Activated naive CD4-positive, alpha-beta T cell treated with anti-CD3 and anti-CD28 coated beads, Interleukin-2, amount 50 U/mL, for 72 hours (primary cell): Measurements from ENCODE around the gene SLC22A23. TPM values are rescaled to one million over a fixed set of nuclear protein-coding genes. Genes with fewer than 3 reads are reported as not detected.

Experiments used
- ATAC-seq, 2 donors: fragments of 150-1000 bp; cut with Tn5 transposase; 2 replicates each; pipeline ENCODE4 v1.10.0; 2021; ENCODE audit warnings: mild to moderate bottlenecking in 2 of 2, moderate library complexity in 2 of 2
- DNase-seq, 2 donors: peaks; one replicate each; pipeline ENCODE4 v3.0.0; 2021 to 2022; ENCODE audit warnings: low spot score in 2 of 2
- H3K27ac Mint-ChIP-seq, 2 donors: one replicate each; pipeline ENCODE4 v1.8.0; 2022; ENCODE audit warnings: mild to moderate bottlenecking in 2 of 2, mixed read lengths in 2 of 2
- H3K36me3 Mint-ChIP-seq, 2 donors: one replicate each; pipeline ENCODE4 v1.8.0; 2022; ENCODE audit warnings: mixed read lengths in 2 of 2
- H3K9me3 Mint-ChIP-seq, 2 donors: one replicate each; pipeline ENCODE4 v1.8.0; 2022; ENCODE audit warnings: mixed read lengths in 2 of 2
- total RNA-seq, 2 donors: library from RNA; stranded (reverse); gene quantifications; one replicate each; pipeline ENCODE4 v1.2.3, GENCODE V29; 2022

Gene SLC22A23
- total RNA-seq, 2 donors from 2014 or later = 0.27 to 0.72 TPM

GRCh38 chr6:3320238-3320811 is 136.5 kb downstream of the SLC22A23 start:
- ATAC-seq (no peak), DNase-seq (no peak)
- no peak overlapping the region for H3K27ac Mint-ChIP-seq
- no peaks in the 10 kb centered on the region for H3K9me3 Mint-ChIP-seq
- no peaks in the 10 kb centered on the region for H3K36me3 Mint-ChIP-seq

DNA sequence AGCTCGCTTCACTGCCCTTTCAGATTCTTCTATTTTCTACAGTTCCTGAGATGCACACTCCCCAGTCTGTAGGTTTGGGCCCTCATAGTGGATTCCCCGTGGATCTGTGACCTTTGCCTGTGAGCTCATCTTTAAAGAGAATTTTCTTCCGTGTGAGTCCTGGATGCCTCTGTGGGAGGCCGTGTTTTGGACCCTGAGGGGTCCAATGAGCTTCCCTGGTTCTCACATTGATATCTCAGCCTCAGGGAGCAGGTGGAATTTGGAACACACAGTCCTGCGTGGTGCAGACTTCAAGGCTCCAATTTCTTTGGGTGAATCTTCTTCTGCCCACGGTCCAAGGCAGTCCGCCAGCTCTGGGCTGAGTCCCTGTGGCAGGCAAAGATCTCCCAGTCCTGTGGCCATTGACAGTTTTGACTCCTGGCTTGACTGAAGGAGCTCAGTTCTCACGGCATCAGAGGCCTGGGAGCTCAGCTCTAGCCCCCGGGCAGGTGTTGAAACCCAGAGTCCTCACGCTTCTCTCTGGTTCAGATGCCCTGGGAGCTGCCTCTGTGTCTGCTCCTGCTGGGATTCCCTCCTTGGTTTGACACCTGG is 137.1 kb downstream of the SLC22A23 start:
- ATAC-seq (no peak), DNase-seq (no peak)
- no peaks in the 10 kb centered on the region for H3K9me3 Mint-ChIP-seq
- no peak overlapping the region for H3K27ac Mint-ChIP-seq
- H3K36me3 Mint-ChIP-seq = no peaks in the 10 kb centered on the region

DNA sequence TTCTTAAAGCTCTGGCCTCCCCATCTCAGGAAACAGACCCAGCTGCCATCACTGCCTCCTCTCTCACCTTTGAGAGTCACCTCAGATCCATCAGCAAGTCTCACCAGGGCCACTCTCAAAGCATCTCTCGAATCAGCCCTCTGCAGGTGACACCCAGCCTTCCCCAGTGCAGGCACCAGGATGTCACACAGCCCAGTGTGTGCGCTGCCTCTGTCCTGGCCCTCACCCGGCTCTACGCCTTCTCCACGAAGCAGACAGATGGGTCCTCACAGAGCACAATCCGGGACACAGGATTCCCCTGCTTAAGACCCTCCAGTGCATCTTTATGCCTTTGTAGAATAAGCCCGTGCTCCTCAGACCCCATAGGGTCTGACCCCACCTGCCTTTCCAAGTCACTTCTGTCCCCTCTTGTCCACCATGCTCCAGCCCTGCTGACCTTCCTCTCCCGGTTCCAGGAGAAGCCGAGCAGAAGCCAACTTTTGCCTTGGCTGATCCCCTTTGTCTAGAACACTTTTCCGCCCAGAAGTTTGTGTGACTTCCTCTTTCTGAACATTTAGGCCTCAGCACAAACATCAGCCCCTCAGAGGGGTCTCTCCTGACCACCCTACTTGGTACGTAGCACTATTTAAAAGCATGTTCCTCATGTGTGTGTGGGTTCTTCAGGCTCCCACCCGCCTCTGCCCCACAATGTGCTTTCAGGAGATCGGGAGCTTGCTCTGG is 137.9 kb downstream of the SLC22A23 start:
- Mint-ChIP-seq H3K9me3 (no peaks in the 10 kb centered on the region), H3K27ac (peak overlapping the region in 1 of 2 donors; percentile 41), H3K36me3 (no peaks in the 10 kb centered on the region)
- DNase-seq (no peak), ATAC-seq (peak; percentile 8 to 18)

DNA sequence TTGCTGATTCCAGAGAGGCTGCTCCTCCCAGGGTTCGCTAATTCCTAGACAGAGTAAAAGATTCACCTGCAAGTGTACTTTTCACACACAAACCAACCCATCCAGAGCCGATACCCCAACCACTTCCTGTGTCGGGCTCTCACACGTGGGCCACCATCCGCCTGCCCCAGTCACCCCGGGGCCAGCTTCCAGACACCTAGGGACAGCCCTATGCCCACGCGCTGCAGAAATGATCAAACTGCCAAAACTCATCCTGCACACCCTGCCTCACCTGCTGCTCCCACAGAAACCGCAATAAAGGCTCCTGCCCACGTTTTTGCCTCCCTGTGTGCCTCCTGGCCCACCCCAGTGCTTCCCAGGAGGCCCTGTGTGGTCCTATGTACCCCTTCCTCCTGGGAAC is 138.6 kb downstream of the SLC22A23 start:
- no peaks in the 10 kb centered on the region for H3K36me3 Mint-ChIP-seq
- DNase-seq (peak; percentile 49 to 62), ATAC-seq (peak; percentile 93 to 98)
- H3K27ac Mint-ChIP-seq = peak overlapping the region in 1 of 2 donors; percentile 81
- no peaks in the 10 kb centered on the region for H3K9me3 Mint-ChIP-seq

- no peaks in the 10 kb centered on the region for H3K36me3 Mint-ChIP-seq
- ATAC-seq (peak in 1 of 2 donors; percentile 6), DNase-seq (no peak)
- H3K9me3 Mint-ChIP-seq = no peaks in the 10 kb centered on the region
- H3K27ac Mint-ChIP-seq = no peak overlapping the region
Observed at GRCh38 chr6:3317741-3318211, 139.1 kb downstream of the SLC22A23 start.

DNA sequence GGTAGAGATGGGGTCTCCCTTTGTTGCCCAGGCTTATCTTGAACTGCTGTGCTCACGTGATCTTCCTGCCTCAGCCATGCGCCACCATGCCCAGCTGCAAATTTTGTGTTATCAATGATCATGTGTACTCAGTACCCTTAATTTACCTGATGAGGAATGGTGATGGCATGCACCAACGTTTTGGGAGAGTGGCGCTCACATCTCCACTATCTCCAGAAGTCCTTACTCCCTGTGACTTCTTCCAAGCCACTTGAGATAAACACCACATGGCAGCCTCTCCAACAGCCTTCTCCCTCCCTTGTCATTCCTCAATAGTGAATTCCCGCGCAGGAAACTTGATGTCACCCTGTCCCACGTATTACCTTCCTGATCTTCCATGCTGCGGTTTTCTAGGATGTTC is 140.0 kb downstream of the SLC22A23 start:
- no peak overlapping the region for H3K27ac Mint-ChIP-seq
- H3K9me3 Mint-ChIP-seq = no peaks in the 10 kb centered on the region
- ATAC-seq (no peak), DNase-seq (no peak)
- no peaks in the 10 kb centered on the region for H3K36me3 Mint-ChIP-seq

- H3K36me3 Mint-ChIP-seq = no peaks in the 10 kb centered on the region
- ATAC-seq = no peak
- H3K9me3 Mint-ChIP-seq = no peaks in the 10 kb centered on the region
- no peak overlapping the region for H3K27ac Mint-ChIP-seq
- DNase-seq = no peak
Observed at GRCh38 chr6:3316331-3316730, 140.5 kb downstream of the SLC22A23 start.

DNA sequence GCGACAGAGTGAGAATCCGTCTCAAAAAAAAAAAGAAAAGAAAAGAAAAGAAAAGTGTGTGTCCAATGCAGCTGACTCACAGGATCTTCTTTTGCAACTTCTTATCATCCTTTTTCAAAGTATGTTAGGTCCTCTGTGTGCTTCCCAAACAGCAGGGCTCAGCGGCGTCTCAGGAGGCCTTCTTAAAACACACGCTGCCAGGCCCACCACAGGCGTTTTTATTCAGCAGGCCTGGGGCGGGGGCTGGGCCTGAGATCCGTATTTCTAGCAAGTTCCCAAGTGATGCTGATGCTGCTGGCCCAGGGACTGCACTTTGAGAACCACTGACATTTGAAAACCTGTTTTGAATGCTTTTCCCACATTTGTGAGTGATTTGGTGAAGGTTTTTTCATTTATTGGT is 141.0 kb downstream of the SLC22A23 start:
- DNase-seq (no peak), ATAC-seq (no peak)
- Mint-ChIP-seq H3K9me3 (no peaks in the 10 kb centered on the region), H3K27ac (no peak overlapping the region), H3K36me3 (no peaks in the 10 kb centered on the region)

DNA sequence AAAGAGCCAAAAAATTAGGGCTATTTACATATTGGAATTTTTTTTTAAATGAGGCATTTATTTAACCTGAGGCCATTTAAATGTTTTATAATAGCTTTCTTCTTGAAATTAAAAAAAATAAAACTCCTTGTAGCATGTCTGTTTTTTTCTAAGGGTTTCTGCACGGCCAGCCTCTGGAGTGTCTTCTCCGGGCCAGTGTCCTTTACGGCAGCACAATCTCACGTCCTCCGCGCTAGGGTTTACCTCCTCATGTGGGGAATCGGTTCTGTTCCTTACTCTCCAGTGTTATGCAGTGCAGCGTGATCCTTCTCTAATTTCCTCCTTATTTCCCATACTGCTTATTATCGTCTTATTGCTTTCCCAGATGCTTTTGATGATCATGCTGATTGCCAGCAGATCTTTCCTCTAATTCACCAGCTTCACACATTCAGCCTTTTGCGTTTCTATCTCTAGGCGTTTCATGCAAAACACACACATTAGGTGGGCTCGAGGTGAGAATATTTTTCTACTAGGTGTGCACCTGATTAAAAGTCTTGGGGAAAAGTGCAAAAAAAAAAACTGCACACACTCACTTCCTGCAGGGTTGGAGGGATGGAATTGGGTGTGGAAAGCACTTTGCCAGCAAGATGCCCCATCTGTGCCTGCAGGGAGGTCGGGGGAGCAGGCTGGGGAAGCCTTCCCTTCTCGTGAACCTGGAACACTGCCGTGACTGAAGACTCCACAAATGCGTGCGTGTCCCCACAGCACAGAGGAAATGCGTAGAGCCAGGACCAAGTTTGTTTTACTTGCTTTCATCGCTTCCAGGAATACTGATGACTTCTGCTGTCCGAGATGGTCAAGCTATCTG is 142.0 kb downstream of the SLC22A23 start:
- no peak for ATAC-seq
- Mint-ChIP-seq H3K9me3 (no peaks in the 10 kb centered on the region), H3K36me3 (no peaks in the 10 kb centered on the region), H3K27ac (no peak overlapping the region)
- no peak for DNase-seq

- Mint-ChIP-seq H3K9me3 (no peaks in the 10 kb centered on the region), H3K27ac (no peak overlapping the region), H3K36me3 (no peaks in the 10 kb centered on the region)
- no peak for DNase-seq
- ATAC-seq = no peak
Observed at GRCh38 chr6:3314176-3314575, 142.7 kb downstream of the SLC22A23 start.

GRCh38 chr6:3312604-3313231 is 144.1 kb downstream of the SLC22A23 start:
- no peak for DNase-seq
- Mint-ChIP-seq H3K36me3 (no peaks in the 10 kb centered on the region), H3K27ac (no peak overlapping the region), H3K9me3 (no peaks in the 10 kb centered on the region)
- no peak for ATAC-seq

GRCh38 chr6:3311826-3312225 is 145.0 kb downstream of the SLC22A23 start:
- DNase-seq (no peak), ATAC-seq (no peak)
- no peak overlapping the region for H3K27ac Mint-ChIP-seq

GRCh38 chr6:3310703-3311102 is 146.1 kb downstream of the SLC22A23 start:
- H3K27ac Mint-ChIP-seq = peak overlapping the region in 1 of 2 donors; percentile 25
- H3K9me3 Mint-ChIP-seq = no peaks in the 10 kb centered on the region
- DNase-seq = no peak
- H3K36me3 Mint-ChIP-seq = peaks cover under 1 to 4% of the 10 kb centered on the region in 2 donors
- no peak for ATAC-seq

More at GRCh38 chr6:3311826-3312225, 145.0 kb downstream of the SLC22A23 start:
- H3K9me3 Mint-ChIP-seq = no peaks in the 10 kb centered on the region
- H3K36me3 Mint-ChIP-seq = no peaks in the 10 kb centered on the region

- ATAC-seq = no peak
- Mint-ChIP-seq H3K36me3 (peaks cover 5 to 8% of the 10 kb centered on the region in 2 donors), H3K9me3 (no peaks in the 10 kb centered on the region), H3K27ac (no peak overlapping the region)
- no peak for DNase-seq
Observed at GRCh38 chr6:3310051-3310448, 146.8 kb downstream of the SLC22A23 start.

DNA sequence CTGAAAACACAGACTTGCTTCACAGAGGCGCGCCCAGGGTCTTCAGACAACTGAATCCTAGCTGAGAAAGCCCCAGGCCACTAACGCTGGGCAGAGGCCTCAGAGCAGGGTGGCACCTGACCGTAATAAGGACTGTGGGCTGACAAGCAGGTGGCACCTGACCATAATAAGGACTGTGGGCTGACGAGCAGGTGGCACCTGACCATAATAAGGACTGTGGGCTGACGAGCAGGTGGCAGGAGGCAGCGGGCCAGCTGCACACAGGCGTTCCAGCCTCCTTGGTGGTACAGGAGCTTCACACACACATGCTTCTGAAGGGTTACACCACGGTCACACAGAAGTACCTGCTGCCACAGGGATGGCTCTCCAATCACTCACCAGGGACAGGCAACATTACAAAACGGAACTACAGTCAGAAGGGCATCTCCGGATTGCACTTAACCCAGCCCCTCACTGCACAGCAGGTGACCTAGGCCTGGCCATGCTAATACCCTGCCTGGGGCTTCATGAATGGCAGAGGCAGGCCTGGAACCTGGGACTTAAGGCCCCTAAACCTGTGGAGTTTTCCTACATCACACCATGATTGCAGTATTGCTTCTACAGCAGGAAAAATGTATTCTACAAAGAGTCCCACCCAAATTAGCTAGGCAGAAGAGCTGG is 147.3 kb downstream of the SLC22A23 start:
- ATAC-seq = no peak
- H3K9me3 Mint-ChIP-seq = no peaks in the 10 kb centered on the region
- DNase-seq = no peak
- H3K27ac Mint-ChIP-seq = no peak overlapping the region
- H3K36me3 Mint-ChIP-seq = peaks cover 7 to 8% of the 10 kb centered on the region in 2 donors

- no peak overlapping the region for H3K27ac Mint-ChIP-seq
- no peaks in the 10 kb centered on the region for H3K9me3 Mint-ChIP-seq
Observed at GRCh38 chr6:3308106-3308505, 148.7 kb downstream of the SLC22A23 start.

More at GRCh38 chr6:3308106-3308505, 148.7 kb downstream of the SLC22A23 start:
- peaks cover 8 to 10% of the 10 kb centered on the region in 2 donors for H3K36me3 Mint-ChIP-seq
- DNase-seq (no peak), ATAC-seq (no peak)
